ENCODE measurements around the gene ERC2.
A peak's percentile ranks its signal among the peaks of the same experiment; 100 is the strongest.

ERC2 gene

GRCh38 chr3:55989366-55989765, 478.9 kb downstream of the ERC2 start:
- no peak for DNase-seq (ENCODE audit: low read depth)

GRCh38 chr3:55988905-55989304, 479.4 kb downstream of the ERC2 start:
- no peak for DNase-seq (ENCODE audit: low read depth)

DNA sequence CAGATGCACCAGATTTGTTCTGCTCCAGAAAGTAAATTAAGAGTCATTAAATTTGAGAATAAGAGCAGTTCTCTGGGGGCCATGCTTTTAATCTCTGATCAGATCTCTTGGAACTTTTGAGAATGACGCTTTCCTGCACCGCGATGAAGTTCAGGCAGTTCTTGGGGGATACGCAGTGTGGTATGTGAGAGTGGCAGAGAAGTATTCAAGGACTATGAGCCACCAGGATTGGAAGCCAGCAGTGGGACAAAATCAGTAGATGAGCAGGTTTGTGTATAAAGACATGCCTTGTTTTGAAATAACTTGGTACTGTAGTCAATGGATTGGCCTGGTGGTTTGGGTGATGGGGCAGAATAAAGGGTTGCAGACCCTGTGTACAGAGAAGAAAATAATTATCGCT, 483.6 kb downstream of the ERC2 start:
- no peak for DNase-seq (ENCODE audit: low read depth)

DNA sequence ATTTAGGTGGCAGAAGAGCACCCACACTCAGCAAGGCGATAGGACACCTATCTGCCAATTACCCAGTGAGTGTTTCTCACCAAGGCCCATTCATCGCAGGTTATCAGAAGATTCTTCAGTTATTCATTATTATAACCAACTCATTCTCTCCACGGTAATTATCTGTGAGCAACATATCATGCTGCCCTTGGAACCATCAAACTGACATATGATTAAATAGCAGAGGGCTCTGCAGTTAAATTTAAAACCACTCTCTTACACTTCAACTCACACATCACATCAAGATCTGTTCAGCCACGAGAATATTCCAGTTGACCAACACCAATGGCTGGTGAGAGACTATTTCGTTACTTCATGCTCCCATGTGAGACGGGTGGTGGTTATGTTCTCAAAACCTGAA, 489.3 kb downstream of the ERC2 start:
- DNase-seq (ENCODE audit: low read depth): no peak

DNA sequence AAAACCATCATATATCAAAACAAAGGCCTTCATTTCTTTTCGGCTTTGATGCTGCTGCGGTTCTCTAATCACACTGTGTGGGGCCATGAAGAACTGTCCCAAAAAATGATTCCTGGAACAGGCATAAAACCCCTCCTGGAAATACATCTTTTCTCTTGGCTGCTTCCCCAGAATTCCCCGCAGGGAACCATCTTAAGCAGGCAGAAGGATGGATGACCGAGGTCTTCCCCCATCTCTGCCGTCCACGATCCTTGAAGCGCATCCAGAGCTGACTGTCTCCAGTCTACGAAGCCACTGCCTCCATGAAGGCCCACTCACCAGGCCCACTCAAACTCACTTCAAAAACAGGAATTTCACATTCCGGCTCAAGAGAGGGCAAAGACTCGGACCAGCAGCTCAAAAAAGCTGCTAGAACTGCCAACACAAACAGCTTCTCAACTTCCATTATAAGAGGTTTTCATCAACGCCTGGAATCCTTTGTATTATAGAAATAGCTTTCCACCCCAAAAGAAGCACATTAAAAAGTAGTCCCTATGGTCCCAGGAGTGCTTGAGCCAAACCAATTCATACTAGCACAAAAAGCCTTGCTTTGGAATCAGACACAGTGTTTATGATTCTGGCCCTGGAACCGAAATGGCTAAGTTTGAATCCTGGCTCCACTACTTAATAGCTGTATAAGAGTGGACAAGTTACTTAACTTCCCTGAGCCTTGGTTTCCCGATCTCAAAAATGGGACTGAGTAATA, 493.7 kb downstream of the ERC2 start:
- DNase-seq (ENCODE audit: low read depth): no peak

DNA sequence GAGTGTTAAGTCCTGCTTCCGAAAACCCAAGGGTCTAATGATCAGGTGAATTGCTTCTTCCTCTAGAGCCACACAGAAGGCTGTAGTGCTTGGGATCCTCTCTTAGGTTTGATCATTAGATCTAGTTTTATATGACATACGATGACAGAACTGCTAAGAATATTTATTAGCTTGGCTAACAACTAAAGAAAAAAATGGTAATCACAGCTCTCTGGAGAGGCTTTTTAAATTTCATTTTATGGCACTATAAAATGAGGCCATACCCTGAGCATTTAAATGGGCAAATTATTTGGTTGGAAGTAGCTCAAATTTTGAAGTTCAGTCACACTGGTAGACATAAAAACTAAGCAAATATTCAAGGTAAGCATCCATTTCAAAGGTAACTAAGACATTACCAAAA, 498.6 kb downstream of the ERC2 start:
- DNase-seq (ENCODE audit: low read depth): no peak

- peak; percentile 2 for DNase-seq (ENCODE audit: low read depth)
Measured at GRCh38 chr3:55968331-55968730, 499.9 kb downstream of the ERC2 start.

GRCh38 chr3:55966566-55966965, 501.7 kb downstream of the ERC2 start:
- no peak for DNase-seq (ENCODE audit: low read depth)

- no peak for DNase-seq (ENCODE audit: low read depth)
Measured at GRCh38 chr3:55965776-55966175, 502.5 kb downstream of the ERC2 start.

DNA sequence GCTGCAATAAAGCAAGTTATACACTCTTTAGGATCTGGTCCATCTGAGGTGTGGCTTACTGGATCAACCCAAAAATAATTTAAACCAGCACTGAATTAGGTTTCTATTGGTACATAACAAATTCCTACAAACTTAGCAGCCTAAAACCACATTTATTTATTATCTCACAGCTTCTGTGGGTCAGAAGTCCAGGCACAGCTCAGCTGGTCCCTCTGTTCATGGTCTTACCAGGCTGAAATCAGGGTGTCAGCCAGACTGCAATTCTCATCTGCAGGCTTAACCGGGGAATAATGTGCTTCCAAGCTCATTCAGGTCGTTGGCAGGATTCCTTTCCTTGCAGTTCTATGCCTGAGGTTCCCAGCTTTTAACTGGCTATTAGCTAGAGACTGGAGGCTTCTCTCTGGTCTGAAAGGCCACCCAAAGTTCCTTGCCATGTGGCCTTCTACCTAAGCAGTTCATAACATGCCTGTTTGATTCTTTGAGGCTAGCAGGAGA, 503.7 kb downstream of the ERC2 start:
- no peak for DNase-seq (ENCODE audit: low read depth)

DNA sequence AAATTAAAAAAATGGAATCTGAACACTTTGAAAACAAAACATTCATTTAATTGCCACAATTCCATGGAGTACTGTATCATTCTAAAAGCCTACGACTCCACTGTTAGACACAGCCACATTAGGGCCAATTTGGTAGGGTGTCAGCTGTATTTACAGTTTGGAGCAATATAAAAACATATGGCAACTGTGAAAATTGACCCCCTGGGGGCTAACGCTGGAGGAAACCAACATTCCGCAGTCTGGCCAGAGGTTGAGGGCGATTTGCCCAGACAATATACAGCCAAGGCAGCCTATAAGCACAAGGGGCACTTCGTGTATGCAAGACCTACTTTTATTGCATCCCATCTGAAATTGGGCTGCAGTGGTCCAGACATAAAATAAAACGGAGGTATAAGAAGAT, 504.7 kb downstream of the ERC2 start:
- no peak for DNase-seq (ENCODE audit: low read depth)

GRCh38 chr3:55959471-55960080, 508.7 kb downstream of the ERC2 start:
- no peak for DNase-seq (ENCODE audit: low read depth)

DNA sequence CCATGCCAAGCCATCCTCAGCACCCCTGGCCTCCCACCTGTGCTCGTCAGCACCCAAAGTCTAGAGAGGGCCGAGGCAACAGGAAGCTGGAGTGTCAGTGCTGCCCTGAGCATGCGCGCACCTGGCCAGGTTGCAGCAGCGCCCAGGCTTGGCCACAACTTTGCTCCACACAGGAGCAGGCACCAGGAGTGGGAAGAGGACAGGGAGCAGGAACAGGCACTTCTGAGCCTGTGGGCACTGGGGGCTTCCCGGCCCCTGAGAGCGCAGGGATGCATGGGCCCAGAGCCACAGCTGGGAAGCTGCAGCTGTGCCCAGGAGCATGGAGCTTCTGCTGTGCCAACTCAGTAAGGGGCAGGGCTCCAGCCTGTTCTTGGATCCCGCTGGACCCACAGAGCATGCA, 509.7 kb downstream of the ERC2 start:
- no peak for DNase-seq (ENCODE audit: low read depth)

- DNase-seq (ENCODE audit: low read depth): peak; percentile 15
Measured at GRCh38 chr3:55955891-55956477, 512.3 kb downstream of the ERC2 start.

DNA sequence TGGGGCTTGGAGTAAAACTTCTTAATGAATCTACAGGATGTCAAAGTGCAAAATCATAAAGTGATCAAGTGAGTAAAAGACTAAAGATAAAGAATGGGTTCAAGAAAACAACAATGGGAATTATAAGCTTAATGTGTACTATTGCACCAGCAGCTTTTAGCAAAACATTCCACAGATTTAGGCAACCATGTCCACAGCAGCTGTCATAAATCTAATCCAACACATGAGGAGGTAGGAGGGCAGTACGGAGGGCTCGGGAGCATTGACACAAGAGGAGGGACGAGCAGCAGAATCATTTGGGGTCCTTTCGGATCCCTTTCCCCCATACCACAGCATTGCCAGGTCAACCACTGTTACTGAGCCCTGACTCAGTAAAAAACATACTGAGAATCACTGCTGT, 516.9 kb downstream of the ERC2 start:
- peak; percentile 25 for DNase-seq (ENCODE audit: low read depth)

DNA sequence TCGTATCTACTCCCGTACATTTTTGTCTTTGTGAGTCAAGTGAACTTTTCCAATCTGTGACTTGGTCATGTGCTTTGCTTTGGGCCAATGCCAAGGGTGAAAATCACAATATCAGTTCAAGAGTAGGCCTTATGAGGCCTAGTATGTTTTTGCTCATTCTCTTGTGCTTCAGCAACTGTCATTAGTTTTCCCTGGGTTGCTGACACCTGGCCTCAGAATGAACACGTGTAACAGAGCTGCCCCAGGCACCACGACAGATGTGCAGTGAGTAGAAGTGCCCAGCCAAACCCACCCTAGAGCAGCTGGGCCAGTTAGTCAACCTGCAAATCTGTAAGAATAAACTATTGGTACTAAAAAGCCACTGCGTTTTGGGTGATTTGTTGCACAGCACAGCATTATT, 520.9 kb downstream of the ERC2 start:
- DNase-seq (ENCODE audit: low read depth): no peak

DNA sequence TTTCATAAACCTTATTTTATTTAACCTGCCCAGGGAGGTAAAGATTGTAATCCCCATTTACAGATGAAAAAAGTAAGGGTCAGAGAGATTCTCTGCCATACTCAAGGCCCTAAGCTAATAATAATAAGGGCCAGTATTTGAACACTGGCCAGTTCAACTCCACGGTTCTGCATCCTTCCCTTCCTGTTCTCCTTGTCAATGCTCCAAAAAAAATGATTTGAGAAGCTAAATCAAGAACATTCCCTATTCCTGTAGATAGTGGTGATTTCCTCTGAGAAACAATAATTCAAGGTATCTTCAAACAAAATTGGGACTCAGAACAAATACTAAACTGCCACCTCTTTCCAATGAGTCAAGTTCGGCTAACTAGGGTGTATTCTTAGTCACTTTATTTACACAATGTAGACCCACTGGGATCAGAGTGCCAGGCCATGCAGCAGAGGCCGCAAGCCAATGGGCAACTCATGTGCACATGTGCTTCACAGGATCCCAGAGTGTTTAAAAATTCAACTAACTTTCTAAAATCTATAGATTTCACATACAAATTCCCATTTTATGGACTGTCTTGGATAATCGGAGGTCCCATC, 521.6 kb downstream of the ERC2 start:
- DNase-seq (ENCODE audit: low read depth): no peak

- no peak for DNase-seq (ENCODE audit: low read depth)
Measured at GRCh38 chr3:55942868-55943267, 525.4 kb downstream of the ERC2 start.

DNA sequence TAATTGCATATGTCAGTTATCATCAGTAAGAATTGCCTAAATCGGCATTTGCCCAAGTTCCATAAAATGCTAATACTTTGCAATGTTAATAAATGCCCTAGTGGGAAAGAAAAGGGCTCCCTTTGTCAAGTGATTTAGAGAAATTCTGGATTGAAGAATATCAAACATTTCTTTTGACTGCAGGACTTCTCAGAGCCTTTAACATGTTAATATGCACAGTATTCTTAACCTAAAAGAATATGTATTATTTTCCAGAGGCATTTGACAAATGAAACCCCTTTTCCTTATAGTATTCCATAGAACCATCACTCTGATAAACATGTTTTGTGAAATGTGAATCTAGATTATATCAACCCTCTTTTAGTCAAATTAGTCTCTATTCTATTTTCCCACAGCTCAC, 529.0 kb downstream of the ERC2 start:
- no peak for DNase-seq (ENCODE audit: low read depth)

DNA sequence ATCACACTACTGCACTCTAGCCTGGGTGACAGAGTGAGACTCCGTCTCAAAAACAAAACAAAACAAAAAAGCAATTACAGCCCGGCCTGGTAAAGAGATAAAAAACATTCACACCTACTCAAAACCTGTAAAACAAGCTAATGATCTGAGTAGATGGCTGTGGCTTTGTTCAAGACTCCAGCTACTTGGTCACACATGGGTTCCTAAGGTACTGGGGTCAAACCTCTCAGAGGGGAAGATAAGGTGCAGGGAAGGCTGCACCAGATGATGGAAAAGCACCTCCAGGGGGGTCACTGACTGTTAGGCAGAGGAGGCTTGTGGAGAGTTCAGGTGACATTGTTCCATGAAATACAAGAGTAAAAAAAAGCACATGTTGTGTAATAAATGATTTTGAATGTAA, 531.0 kb downstream of the ERC2 start:
- no peak for DNase-seq (ENCODE audit: low read depth)

GRCh38 chr3:55936549-55937052, 531.7 kb downstream of the ERC2 start:
- no peak for DNase-seq (ENCODE audit: low read depth)

DNA sequence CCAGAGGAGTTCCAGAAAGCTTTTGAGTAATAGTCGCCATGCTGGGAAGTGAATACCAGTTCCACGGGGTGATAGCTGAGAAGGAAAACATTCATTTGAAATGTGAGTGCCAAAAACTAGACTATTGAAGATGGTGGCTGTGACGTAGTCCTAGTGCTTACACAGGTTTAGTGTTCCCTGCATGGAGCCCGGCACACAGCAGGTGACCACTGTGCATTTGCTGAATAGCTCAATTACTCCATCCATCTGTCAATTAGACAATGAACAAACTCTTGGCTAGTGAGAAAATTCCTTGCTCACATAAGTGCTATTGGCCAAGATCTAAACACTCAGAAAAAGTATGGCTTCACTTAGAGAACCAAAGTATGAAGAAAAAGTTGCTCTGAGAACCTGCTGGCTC, 533.0 kb downstream of the ERC2 start:
- DNase-seq (ENCODE audit: low read depth): no peak

DNA sequence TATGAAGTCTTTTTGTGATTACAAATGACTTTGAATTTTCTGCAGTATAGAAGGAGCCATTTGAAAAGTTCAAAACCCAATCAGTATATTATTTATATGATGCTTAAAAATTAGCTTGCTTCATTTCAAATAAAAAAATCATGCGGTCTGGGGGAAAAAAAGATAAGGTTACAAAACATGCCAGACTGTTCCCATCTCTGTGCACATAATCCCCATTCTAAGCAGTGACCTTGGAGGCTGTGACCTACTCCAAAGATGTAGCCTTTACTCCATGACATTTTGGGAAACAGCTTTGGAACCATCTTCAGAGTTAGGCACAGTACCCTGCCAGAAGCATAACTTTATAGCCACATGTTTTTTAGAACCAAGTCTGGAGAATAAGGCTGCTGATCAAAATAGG, 533.5 kb downstream of the ERC2 start:
- DNase-seq (ENCODE audit: low read depth): no peak
